NCI-H510A treated with DMSO at 0.1 percent for 48 hours (cell line): ENCODE measurements around the gene GPRASP3.
A peak's percentile ranks its signal among the peaks of the same experiment; 100 is the strongest.
"Not testable (repeated sequence)": the region's sequence is repeated elsewhere in the genome, so short reads cannot be mapped to it uniquely, and the experiment has no call there.

Source experiments
- DNase-seq: peaks from one replicate; lab custom pipeline; 2025; lab: John Stamatoyannopoulos, UW

The GPRASP3 gene, protein sequence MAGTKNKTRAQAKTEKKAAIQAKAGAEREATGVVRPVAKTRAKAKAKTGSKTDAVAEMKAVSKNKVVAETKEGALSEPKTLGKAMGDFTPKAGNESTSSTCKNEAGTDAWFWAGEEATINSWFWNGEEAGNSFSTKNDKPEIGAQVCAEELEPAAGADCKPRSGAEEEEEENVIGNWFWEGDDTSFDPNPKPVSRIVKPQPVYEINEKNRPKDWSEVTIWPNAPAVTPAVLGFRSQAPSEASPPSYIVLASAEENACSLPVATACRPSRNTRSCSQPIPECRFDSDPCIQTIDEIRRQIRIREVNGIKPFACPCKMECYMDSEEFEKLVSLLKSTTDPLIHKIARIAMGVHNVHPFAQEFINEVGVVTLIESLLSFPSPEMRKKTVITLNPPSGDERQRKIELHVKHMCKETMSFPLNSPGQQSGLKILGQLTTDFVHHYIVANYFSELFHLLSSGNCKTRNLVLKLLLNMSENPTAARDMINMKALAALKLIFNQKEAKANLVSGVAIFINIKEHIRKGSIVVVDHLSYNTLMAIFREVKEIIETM

DNA sequence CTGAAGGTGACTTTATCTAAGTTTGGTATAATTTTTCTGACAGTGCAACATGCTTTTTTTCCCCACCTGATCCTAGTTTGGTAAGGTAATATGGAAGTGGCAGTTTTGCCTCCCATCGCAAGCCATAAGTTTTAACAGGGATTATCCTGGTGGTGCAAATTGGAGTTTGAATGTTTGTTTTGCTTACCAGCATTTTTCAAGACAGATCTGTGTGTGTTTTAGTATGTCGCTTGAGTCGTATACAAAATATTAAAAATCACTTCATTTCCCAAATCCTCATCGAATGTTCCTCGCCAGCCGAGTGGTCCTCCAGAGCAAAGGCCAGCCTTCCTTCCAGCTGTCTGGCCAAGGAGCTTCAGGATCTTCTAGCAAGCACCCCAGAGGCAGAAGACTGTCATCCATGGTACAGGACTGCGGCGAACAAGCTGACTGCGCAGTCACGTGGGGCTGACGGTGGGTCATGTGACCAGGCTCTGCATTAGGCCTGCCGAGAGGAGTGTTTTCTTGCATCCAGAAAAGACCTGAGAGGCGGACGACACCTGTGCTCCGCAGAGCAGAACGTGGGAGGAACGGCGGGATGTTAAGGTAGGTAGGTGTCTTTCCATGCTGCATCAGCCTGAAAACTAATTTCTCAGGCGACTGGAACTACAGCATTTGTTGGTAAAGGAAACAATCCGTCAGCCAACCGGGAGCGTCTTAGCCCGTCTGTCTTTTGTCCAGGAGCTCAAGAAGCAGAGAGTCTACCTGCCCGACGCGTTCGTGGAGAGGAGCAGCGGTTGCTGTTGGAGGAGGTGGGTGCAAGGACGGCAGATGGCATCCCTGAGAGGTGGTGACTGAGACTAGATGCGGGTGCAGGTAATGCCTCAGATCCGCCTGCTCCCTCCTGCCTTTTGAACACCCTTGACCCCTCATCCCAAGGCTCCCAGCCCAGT is at the start of gene GPRASP3:
GPRASP3 (plus strand) TSS at position 507 of the 932 bp plus-strand sequence. CDS start 28,253 bp downstream, outside the sequence.
- DNase-seq: peak; percentile 46

DNA sequence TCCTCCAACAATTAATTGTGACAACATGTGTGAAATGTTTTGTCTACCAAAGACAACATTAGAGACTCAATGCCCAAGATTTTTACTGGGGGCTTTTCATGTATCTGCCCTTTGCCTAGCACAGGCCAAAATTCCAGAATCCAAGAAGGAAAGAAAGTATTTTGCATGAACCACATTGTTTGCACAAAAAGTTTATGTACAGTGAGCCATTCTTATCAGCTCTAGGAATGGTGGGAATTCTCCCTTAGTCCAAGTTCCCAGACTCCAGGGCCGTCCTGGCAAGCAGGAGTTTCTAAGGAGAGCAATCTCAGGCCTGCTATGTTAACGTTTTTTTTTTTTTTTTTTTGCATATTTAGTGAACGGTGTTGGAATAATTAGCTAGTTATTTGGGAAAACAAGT is 47.7 kb upstream of the GPRASP3 start:
- DNase-seq: no peak

DNA sequence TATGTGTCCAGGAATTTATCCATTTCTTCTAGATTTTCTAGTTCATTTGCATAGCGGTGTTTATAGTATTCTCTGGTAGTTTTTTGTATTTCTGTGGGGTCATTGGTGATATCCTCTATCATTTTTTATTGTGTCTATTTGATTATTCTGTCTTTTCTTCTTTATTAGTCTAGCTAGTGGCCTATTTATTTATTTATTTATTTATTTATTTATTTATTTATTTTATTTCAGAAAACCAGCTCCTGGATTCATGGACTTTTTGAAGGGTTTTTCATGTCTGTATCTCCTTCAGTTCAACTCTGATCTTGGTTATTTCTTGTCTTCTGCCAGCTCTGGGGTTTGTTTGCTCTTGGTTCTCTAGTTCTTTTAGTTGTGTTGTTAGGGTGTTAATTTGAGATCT is 43.1 kb upstream of the GPRASP3 start:
- DNase-seq: not testable (repeated sequence)

DNA sequence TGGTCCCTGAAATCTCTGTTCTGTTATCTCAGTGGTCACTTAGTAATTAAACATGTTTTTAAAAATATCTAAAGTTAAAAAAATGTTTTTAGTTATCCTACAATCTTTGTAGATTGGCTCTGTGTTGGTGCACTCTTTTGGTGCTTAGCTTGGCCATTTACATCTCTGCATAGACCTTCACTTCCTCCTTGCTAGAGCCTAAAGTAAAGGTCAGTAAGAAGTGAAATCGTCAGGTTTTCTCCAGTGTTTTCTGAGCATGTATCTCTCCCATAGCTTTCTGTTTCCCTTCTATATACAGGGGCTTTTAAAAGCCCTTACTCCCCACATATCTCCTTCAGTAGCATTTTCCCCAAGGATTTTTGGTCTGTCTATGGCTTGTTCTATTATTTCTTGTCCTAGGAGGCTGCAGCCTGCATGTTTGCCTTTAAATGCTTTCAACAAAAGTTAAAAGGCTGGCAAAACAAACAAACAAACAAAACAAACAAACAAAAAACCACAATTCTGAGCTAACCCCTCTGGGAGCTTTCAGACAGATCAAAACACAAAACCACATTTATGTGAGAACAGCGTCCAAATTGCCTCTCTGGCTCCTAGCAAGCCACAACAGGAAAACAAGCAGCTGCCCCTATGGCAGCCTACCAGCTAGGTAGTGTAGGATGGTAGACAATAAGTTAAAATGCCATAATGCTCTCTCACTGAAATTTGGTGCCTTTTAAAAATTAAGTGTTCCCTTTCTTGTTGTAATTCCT is 35.6 kb upstream of the GPRASP3 start:
- no peak for DNase-seq

DNA sequence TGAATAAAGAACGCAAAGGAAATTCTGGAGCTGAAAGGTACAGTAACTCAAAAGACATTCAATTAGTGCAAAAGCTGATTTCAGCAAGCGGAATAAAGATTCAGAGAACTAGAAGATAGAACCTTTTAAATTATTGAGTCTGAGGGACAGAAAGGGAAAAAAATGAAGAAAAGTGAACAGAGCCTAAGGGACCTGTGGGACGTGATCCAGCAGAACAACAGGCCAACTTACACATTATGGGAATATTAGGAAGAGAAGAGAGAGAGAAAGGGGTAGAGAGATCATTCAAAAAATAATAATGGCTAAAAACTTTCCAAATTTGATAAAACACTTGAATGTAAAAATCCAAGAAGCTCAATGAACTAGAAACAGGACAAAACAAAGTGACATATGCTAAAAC is 25.8 kb upstream of the GPRASP3 start:
- DNase-seq: no peak

DNA sequence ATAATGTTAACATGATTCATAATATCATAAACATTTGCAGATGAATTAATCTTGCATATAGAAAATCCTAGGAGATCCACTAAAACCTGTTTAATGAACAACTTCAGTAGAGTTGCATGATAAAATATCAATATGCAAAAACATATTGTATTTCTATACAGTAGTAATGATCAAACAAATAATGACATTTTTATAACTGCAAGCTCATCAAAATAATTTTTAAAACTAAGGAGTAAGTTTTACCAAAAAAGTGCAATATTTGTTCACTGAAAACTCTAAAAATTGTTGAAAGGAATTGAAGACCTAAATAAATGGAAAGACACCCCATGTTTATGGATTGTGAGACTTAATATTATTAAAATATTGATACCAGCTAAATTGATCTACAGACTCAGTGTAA is 24.2 kb upstream of the GPRASP3 start:
- DNase-seq: no peak

DNA sequence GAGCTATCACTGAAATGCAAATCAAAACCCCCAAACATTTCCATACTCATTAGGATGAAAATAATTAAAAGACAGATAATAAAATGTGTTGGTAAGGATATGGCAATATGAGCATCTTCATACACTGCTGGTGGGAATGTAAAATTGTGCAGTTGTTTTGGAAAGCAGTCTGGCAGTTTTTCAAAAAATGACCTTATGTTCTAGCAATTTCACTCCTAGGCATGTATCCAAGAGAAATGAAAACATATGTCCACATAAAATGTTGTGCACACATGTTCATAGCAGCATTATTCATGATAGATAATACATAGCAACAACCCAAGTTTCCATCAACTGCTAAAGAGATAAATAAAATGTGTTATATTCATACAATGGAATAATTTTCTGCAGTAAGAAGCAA is 23.0 kb upstream of the GPRASP3 start:
- no peak for DNase-seq

DNA sequence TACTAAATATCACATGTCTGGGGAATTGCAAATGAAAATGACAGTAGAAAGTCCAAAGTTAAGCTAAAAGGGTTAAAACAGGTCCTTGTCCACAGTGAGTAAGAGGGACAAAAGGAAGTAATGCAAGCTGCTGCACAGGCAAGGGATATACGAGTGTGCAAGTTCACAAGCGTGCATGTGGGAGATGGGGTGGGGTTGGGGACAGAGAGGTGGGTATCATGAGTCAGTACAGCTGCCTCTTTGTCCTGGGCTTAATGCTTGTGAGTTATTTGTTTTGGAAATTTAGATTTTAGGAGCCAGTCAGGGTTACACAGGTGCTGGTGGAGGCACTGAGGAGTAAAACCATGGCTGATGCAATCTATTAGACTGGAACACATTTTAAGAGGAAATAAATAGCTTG is 11.6 kb upstream of the GPRASP3 start:
- DNase-seq: no peak

DNA sequence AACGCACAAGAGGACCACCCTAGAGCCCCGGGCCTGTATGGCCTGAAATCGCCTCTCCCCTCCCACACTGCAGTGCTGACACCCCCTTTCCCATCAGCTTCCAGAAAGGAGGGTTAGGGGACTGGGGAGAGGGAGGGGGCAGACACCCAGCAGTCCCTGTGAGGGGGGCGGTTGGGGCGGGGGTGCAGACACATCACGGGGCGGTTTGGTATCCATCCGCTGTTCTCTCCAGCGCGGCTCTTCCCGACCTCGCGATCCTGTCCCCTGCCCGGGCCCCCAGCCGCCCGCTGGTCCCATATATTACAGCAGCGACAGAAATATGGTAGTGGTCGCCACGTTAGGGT is 8.7 kb upstream of the GPRASP3 start:
- no peak for DNase-seq

DNA sequence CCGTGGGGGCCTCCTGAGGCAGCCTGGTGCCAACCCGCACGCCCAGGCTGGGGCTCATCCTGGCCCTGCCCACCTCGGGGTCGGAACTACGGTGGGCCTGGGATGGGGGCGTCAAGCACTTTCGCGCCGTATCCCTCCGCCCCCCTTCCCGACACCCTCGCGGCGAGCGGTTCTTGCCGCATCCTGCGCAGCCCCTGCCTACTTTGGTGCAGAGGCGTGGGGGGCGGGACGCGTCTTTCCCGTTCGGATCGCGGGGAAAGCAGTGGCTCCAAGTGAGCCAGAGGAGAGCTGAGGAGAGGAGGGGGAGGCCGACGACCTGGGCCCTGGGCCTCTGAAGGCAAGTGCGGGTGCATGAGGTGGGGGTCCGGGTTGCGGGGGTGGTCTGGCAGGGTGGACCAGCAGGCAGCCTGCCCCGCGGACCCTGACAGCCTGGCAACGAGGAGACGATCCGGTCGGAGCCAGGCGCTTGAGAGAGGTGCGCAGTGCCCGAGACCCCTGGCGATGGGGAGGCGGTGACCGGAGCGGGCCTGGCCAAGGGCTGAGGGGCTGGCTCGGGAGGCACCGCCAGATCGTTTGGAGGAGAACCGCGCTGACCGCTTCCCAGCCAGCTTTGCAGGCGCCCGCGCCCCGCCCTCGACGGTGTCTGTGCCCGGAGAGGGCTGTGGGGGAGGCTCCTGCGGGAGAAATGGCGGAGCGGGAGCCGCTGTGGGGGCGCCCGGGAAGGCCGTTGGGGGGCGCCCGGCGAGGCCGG is 8.2 kb upstream of the GPRASP3 start, which contains the start of gene GPRASP2:
GPRASP2 (plus strand) TSS at position 233 of the 751 bp plus-strand sequence. CDS start 2,422 bp downstream, outside the sequence.
- DNase-seq: peak; percentile 10

DNA sequence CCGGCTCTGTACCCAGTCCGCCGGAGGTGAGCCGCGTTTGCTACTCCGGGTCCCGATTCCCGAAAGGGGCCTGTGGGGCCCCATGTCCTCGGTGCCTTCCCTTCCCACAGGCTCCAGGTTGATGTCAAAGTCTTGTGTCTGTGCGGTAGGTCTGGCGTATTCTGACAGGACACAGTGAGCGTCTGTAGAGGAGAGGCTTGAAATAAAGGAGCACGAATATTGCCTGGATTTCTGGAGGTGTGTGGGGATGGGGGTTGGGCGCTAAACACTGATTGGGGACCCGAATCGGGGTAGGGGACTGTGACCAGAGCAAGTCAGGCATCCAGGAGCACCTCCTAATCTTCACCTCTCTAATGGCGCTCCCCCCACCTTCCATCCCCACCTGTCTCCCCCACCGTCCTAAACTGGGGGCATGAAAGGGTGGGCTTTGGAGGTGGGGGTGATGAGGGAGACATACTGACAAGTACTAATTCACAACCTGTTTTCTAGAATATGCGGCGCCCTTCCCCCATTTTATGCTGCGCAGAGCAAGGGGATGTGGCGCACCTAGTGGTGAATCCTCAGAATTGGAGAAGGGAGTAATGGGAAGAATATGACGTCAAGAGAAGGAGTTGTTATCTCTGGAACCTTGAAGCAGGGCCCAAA is 7.4 kb upstream of the GPRASP3 start:
- DNase-seq: peak; percentile 39

DNA sequence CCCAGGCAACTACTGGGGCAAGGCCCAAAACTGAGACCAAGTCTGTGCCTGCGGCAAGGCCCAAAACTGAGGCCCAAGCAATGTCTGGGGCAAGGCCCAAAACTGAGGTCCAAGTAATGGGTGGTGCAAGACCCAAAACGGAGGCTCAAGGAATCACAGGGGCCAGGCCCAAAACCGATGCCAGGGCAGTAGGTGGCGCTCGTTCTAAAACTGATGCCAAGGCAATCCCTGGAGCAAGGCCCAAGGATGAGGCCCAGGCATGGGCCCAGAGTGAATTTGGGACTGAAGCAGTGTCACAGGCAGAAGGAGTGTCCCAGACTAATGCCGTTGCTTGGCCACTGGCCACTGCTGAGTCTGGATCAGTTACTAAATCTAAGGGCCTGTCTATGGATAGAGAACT is 5.5 kb upstream of the GPRASP3 start:
- no peak for DNase-seq

DNA sequence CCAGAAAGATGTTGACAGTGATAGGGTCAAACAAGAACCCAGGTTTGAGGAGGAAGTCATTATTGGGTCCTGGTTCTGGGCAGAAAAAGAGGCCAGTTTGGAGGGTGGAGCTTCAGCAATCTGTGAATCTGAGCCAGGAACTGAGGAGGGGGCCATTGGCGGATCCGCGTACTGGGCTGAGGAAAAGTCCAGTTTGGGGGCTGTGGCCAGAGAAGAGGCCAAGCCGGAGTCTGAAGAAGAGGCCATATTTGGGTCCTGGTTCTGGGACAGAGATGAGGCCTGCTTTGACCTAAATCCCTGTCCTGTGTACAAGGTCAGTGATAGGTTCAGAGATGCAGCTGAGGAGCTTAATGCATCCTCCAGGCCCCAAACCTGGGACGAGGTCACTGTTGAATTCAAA is 4.6 kb upstream of the GPRASP3 start:
- DNase-seq: no peak

DNA sequence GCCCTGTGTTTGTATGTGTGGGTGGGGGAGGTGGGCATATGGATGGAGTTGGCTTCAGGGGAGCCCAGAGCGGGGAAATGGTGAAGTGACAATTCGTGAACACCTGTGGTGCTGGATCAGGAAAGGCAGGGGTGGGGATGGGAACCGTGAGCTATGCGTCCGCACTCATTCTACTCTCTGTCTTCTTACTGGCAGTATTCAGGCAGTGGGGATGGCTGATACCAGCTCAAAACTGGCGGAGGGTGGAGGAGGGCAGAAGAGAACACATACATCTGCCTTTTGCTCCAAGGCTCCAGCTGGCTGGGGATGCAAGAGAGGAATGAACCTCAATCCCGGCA is 595 bp downstream of the GPRASP3 start:
- DNase-seq: not testable (repeated sequence)

DNA sequence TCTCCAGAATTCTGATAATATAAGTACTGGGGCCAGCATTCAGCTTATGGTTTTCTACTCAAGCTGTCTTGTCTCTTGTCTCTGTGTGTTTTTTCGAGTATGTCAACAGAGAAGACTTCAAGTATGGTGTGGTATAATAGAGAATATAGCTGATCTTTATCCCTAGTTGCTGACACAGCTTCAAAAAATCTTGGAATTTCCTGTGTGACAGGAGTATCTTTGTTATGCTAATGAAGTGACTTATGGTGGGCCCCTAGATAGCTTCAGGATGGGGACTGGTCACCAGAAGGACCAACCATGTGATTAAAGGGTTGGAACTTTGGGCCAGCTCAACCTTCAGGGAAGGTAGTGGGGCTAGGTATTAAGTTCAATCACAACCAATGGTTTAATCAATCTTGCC is 2.9 kb downstream of the GPRASP3 start:
- no peak for DNase-seq

DNA sequence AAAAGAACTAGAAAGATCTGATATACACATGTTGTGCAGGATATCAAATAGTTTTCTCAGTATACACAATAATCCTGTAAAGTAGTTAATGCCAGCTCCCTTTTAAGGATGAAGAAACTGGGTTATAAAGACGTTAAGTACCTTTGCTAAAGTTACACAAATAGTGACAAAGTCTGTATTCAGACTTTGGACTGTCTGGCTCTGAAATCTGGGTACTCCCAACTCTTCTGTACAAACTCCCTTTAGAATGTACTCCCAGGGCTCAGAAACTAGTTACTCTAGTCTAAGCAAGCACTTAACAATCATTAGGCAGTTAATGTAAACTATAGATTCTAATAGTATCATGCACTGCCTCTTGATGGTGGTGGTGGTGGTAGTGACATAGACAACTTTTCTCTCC is 7.2 kb downstream of the GPRASP3 start:
- no peak for DNase-seq

DNA sequence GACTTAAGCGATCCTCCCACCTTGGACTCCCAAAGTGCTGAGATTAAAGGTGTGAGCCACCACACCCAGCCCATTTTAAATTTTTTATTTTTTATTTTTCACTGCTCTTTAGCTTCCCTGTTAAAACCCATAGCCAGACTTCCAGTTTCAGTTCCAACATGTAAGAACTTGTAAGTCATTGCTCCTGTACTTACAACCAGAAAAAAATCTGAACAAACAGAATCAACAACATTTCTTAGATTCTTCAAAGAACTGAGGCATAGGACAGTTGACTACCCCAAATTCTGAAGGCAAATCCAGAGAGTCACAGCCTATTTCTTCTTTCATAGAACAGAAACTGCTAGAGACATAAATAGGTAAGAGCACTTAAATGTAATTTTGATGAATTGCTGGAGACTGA is 8.1 kb downstream of the GPRASP3 start:
- no peak for DNase-seq

DNA sequence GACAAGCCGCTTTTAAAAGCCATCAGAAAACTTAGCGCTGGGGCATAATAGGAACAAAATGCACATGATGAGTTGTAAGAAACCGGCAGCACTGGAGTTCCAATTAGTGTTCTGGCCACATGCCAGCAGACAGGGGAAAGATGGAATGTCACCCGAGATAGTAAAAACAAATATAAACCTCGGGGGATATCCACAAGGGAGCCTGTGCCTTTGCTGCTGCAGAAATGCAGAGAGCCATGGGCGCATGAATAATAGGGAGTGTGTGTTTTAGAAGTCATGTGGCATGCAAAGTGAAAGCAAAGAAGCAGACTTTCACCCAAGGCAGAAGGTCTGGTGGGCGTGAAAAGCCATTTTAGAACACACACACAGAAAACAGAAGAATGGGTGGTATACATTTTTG is 19.1 kb downstream of the GPRASP3 start:
- no peak for DNase-seq

DNA sequence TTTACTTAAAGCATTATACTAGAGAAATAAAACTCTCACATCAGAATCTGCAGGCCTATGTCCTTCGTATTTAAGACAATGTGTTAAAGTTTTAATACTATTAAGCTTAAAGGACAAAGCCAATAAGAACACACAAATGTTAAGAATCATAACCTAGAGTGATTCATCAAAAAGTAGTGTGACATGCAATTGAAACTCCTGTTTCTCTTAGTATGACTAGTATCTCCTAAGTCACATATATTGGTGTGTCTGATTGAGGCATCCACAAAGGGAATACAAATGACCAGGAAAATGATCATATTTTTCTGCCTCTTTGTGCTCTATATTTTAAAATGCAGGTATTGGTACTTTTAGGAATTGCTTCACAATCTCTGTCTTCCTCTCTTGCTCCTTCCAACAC is 23.8 kb downstream of the GPRASP3 start:
- DNase-seq: no peak

DNA sequence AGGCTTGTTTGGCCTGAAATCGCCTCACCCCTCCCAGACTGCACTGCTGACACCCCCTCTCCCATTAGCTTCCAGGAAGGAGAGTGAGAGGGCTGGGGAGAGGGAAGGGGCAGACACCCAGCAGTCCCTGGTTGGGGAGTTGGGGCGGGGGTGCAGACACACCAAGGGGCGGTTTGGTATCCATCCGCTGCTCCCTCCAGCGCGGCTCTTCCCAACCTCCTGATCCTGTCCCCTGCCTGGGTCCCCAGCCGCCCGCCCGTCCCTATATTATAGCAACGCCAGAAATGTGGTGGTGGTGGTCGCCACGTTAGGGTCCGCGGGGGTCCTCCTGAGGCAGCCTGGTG is 24.9 kb downstream of the GPRASP3 start:
- no peak for DNase-seq
